ENCODE measurements around the gene TBC1D14. TPM values are rescaled to one million over a fixed set of nuclear protein-coding genes. Genes with fewer than 3 reads are reported as not detected.

TBC1D14 gene
- total and polyA plus RNA-seq, 2 donors from 2014 or later, result 44.9 to 77.7 TPM

DNA sequence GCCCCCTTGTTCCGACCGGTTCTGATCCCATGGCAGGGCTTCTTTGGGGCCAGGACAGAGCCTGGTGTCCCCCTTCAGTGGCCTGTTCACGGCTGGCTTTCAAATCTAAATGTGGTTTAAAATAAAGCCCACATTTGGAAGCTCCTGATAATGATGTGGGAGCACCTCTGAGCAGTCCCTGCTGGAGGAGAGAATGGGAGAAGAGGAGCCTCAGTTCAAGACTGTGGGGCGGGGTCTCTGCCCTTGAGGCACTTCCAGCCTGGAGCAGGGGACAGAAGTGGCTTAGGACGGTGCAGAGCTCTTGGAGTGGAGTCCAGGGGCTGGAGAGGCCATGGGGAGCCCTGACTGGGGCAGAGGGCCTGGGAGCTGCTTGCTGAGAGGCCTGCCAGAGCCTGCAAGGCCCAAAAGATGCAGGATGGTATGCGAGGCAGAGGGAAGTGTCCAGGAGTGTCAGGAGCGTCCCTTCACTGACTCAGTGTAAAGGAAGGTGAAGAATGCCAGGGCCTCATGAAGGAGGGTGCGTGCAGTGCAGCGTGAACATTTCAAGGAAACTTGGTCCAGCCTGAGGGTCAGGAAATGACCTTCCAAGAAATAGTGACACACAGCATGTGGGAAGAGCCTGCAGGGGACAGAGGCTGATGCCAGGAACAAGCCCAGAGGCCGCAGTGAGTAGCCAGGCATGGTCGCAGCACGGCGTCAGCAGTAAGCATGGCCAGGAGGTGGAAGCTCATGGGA lies 112.5 kb downstream of the TBC1D14 start:
- no peaks in the 10 kb centered on the region for H3K9me3 ChIP-seq (ENCODE audit: control insufficient read depth in 2 of 3, insufficient read depth in 1 of 3, low read length in 3 of 3)
- no peak overlapping the region for H3K9ac ChIP-seq (ENCODE audit: low read length in 3 of 3)
- H3K27me3 ChIP-seq (ENCODE audit: control insufficient read depth, insufficient read depth, low read length), result no peaks in the 10 kb centered on the region
- peak overlapping the region; percentile 18 to 56 for H3K27ac ChIP-seq (ENCODE audit: low read depth in 2 of 2, low read length in 2 of 2)
- FAIRE-seq, result no peak
- H3K36me3 ChIP-seq (ENCODE audit: control insufficient read depth in 2 of 3, insufficient read depth in 3 of 3, low read length in 3 of 3), result peaks cover 0 to 36% (median 21%) of the 10 kb centered on the region in 3 donors
- intact Hi-C loops (cut with DNase I), result no loop called here
- no peak overlapping the region for H3K4me3 ChIP-seq (ENCODE audit: low read length in 3 of 3)
- peaks cover 0 to 4% (median 0%) of the 10 kb centered on the region in 3 donors for H3K4me1 ChIP-seq (ENCODE audit: control insufficient read depth in 2 of 3, insufficient read depth in 2 of 3, low read depth in 1 of 3, low read length in 3 of 3)
- TF ChIP-seq, protein P1, sequence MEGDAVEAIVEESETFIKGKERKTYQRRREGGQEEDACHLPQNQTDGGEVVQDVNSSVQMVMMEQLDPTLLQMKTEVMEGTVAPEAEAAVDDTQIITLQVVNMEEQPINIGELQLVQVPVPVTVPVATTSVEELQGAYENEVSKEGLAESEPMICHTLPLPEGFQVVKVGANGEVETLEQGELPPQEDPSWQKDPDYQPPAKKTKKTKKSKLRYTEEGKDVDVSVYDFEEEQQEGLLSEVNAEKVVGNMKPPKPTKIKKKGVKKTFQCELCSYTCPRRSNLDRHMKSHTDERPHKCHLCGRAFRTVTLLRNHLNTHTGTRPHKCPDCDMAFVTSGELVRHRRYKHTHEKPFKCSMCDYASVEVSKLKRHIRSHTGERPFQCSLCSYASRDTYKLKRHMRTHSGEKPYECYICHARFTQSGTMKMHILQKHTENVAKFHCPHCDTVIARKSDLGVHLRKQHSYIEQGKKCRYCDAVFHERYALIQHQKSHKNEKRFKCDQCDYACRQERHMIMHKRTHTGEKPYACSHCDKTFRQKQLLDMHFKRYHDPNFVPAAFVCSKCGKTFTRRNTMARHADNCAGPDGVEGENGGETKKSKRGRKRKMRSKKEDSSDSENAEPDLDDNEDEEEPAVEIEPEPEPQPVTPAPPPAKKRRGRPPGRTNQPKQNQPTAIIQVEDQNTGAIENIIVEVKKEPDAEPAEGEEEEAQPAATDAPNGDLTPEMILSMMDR (IDR thresholded peaks at IDR 0.05; ENCODE audit: borderline replicate concordance, extremely low read depth, insufficient read depth), result no peak
- peak in 1 of 5 donors; percentile 23 for DNase-seq

DNA sequence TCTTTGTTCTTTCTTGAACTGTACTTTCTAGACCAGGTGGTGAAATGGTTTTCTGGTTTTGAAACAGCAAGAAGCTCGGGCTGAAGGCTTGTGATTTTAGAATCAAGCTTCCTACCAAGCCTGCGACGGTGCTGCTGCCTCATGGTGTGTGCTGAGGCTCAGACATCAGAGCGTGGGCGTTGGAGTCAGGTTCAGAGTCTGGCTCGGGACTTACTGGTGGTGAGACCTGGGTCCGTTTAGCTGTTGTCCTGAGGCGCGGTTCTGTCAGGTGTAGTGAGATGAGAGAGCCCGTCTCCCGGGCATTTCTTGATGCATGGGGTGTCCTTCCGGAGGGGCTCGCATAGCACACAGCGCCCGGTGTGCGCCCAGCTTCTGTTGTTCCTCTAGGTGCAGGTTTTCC lies 113.9 kb downstream of the TBC1D14 start:
- intact Hi-C loops (cut with DNase I), result no loop called here
- no peak for FAIRE-seq
- TF ChIP-seq, protein P1 (IDR thresholded peaks at IDR 0.05; ENCODE audit: borderline replicate concordance, extremely low read depth, insufficient read depth), result no peak

DNA sequence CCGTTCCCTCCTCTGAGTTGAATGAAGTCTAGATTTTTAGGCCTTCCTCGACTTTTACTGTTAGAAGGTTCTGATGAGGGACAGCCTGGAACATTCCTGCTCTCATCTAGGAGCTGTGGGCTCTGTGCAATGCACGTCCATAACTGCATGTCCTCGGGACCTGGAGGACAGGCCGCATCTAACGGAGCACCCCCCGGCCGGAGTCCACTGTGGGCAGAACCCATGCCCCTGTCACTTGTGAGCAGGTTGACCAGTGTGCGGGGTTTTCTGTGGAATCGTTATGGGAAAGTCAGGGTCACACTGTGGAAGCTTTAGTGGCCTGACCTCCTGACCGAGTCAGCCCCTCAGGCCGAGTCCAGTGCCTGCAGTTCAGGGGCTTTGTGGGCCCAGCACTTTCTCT lies 114.3 kb downstream of the TBC1D14 start:
- no peak overlapping the region for H3K27ac ChIP-seq (ENCODE audit: low read depth in 2 of 2, low read length in 2 of 2)
- H3K4me1 ChIP-seq (ENCODE audit: control insufficient read depth in 2 of 3, insufficient read depth in 2 of 3, low read depth in 1 of 3, low read length in 3 of 3), result peaks cover 0 to 4% (median 0%) of the 10 kb centered on the region in 3 donors
- H3K36me3 ChIP-seq (ENCODE audit: control insufficient read depth in 2 of 3, insufficient read depth in 3 of 3, low read length in 3 of 3), result peaks cover 7 to 46% (median 15%) of the 10 kb centered on the region in 3 donors
- DNase-seq (peak in 1 of 5 donors; percentile 67), FAIRE-seq (no peak)
- no peak overlapping the region for H3K9ac ChIP-seq (ENCODE audit: low read length in 3 of 3)
- no peaks in the 10 kb centered on the region for H3K9me3 ChIP-seq (ENCODE audit: control insufficient read depth in 2 of 3, insufficient read depth in 1 of 3, low read length in 3 of 3)
- intact Hi-C loops (cut with DNase I), result no loop called here
- TF ChIP-seq, protein P1 (IDR thresholded peaks at IDR 0.05; ENCODE audit: borderline replicate concordance, extremely low read depth, insufficient read depth), result no peak
- H3K4me3 ChIP-seq (ENCODE audit: low read length in 3 of 3), result no peak overlapping the region
- H3K27me3 ChIP-seq (ENCODE audit: control insufficient read depth, insufficient read depth, low read length), result no peaks in the 10 kb centered on the region

More for the DNA sequence above, 113.9 kb downstream of the TBC1D14 start:
- H3K9me3 ChIP-seq (ENCODE audit: control insufficient read depth in 2 of 3, insufficient read depth in 1 of 3, low read length in 3 of 3), result no peaks in the 10 kb centered on the region
- H3K36me3 ChIP-seq (ENCODE audit: control insufficient read depth in 2 of 3, insufficient read depth in 3 of 3, low read length in 3 of 3), result peaks cover 7 to 46% (median 15%) of the 10 kb centered on the region in 3 donors
- no peak overlapping the region for H3K9ac ChIP-seq (ENCODE audit: low read length in 3 of 3)
- H3K4me1 ChIP-seq (ENCODE audit: control insufficient read depth in 2 of 3, insufficient read depth in 2 of 3, low read depth in 1 of 3, low read length in 3 of 3), result peaks cover 0 to 4% (median 0%) of the 10 kb centered on the region in 3 donors
- no peak overlapping the region for H3K4me3 ChIP-seq (ENCODE audit: low read length in 3 of 3)
- H3K27ac ChIP-seq (ENCODE audit: low read depth in 2 of 2, low read length in 2 of 2), result no peak overlapping the region
- no peaks in the 10 kb centered on the region for H3K27me3 ChIP-seq (ENCODE audit: control insufficient read depth, insufficient read depth, low read length)
- peak in 1 of 5 donors; percentile 42 for DNase-seq

Data from kidney (tissue), 14 donors.